Upper lobe of left lung (tissue), 4 donors: ENCODE data around the gene PFN3.

Source experiments
- EP300 ChIP-seq, 4 donors: sonication (generic); formaldehyde crosslinking; IDR thresholded peaks; one replicate each; pipeline ENCODE4 v1.5.1; 2017; ENCODE audit warnings: antibody characterized with exemption in 4 of 4, control low read depth in 2 of 4
- POLR2A ChIP-seq, 4 donors: fragments of 450-650 bp; IDR thresholded peaks; one replicate each; pipeline ENCODE4 v1.5.1; 2016 to 2017; ENCODE audit warnings: antibody characterized with exemption in 4 of 4, mild to moderate bottlenecking in 2 of 4
- POLR2AphosphoS5 ChIP-seq, 2 donors: sonication (generic); formaldehyde crosslinking; IDR thresholded peaks; one replicate each; pipeline ENCODE4 v1.5.1; 2017; ENCODE audit warnings: antibody characterized with exemption in 2 of 2
- TF ChIP-seq, protein P1 (sequence below), 6 experiments: fragments of 450-650 bp in 4 of 6; fragments of 200-600 bp in 2 of 6; sonication (generic) in 2 of 6; IDR thresholded peaks; one replicate each; pipeline ENCODE4 v1.5.1; 2016 to 2019; ENCODE audit warnings: antibody characterized with exemption in 6 of 6

DNA sequence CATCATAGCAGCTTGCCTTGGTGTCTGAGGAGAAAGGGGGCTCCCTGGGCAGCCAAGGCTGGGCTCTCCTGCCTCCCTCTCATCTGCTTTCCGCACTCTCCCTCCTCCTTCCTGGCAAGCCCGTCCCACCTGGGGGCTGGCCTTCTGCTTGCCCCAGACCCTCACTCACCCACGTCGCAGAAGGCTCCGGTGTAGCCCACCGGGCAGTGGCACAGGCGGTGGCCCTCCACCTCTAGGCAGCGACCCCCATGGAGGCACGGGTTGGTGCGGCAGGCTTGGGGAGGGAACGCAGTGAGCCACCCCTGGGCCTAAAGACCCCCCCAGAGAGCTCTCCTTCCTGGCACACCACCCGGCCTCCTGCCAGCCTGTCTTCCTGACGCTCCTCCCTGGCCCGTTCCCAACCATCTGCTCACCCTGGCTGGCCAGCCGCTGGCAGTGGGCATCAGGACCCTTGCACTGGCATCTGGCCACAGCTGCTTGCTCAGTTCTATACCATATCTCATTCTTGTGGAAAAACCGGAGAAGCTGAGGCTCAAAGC is 4.2 kb upstream of the PFN3 start:
- TF ChIP-seq, protein P1, sequence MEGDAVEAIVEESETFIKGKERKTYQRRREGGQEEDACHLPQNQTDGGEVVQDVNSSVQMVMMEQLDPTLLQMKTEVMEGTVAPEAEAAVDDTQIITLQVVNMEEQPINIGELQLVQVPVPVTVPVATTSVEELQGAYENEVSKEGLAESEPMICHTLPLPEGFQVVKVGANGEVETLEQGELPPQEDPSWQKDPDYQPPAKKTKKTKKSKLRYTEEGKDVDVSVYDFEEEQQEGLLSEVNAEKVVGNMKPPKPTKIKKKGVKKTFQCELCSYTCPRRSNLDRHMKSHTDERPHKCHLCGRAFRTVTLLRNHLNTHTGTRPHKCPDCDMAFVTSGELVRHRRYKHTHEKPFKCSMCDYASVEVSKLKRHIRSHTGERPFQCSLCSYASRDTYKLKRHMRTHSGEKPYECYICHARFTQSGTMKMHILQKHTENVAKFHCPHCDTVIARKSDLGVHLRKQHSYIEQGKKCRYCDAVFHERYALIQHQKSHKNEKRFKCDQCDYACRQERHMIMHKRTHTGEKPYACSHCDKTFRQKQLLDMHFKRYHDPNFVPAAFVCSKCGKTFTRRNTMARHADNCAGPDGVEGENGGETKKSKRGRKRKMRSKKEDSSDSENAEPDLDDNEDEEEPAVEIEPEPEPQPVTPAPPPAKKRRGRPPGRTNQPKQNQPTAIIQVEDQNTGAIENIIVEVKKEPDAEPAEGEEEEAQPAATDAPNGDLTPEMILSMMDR (IDR thresholded peaks at IDR 0.05), result no peak
- TF ChIP-seq POLR2AphosphoS5 (IDR thresholded peaks at IDR 0.05) (no peak), POLR2A (IDR thresholded peaks at IDR 0.05) (no peak), EP300 (IDR thresholded peaks at IDR 0.05) (no peak)
